Keratinocyte (primary cell): Measurements from ENCODE around the gene CPED1. TPM values are rescaled to one million over a fixed set of nuclear protein-coding genes. Genes with fewer than 3 reads are reported as not detected.
"Not testable (repeated sequence)": the region's sequence is repeated elsewhere in the genome, so short reads cannot be mapped to it uniquely, and the experiment has no call there.

ENCODE experiments used
- DNase-seq: peaks from one replicate; pipeline ENCODE4 v3.0.0-alpha.2; 2011; ENCODE audit warnings: low read depth, missing footprints, low spot score
- FAIRE-seq: peaks from 2 replicates; lab custom pipeline; 2011; peaks lifted over from hg19 to GRCh38; lab: Jason Lieb, UNC
- H2AFZ ChIP-seq: 2 replicates; pipeline ENCODE4 v1.6.0; 2012; ENCODE audit warnings: low read length, control low read depth, inconsistent platforms; ENCODE audit not compliant: control insufficient read depth
- H3K27ac ChIP-seq: 2 replicates; pipeline ENCODE4 v1.5.1; 2011; ENCODE audit warnings: low read length; ENCODE audit not compliant: control insufficient read depth, insufficient read depth
- H3K27me3 ChIP-seq: 3 replicates; pipeline ENCODE4 v1.6.0; 2011; ENCODE audit warnings: low read length; ENCODE audit not compliant: control insufficient read depth, insufficient read depth; ENCODE audit errors: extremely low read depth
- H3K36me3 ChIP-seq, 2 experiments: 2 replicates in 1 of 2; 3 replicates in 1 of 2; pipeline ENCODE4 v1.5.1; 2011; ENCODE audit warnings: low read length in 2 of 2, mild to moderate bottlenecking in 1 of 2; ENCODE audit not compliant: control insufficient read depth in 2 of 2, insufficient read depth in 2 of 2; ENCODE audit errors: extremely low read depth in 1 of 2
- H3K4me1 ChIP-seq: 3 replicates; pipeline ENCODE4 v1.5.1; 2011; ENCODE audit warnings: low read length; ENCODE audit not compliant: control insufficient read depth, insufficient read depth; ENCODE audit errors: extremely low read depth
- H3K4me2 ChIP-seq: 3 replicates; pipeline ENCODE4 v1.6.0; 2011; ENCODE audit warnings: low read depth, low read length; ENCODE audit not compliant: control insufficient read depth, insufficient read depth; ENCODE audit errors: extremely low read depth
- H3K4me3 ChIP-seq, 3 experiments: fragments of 200-600 bp in 1 of 3; sonication (generic) in 1 of 3; 2 replicates in 2 of 3; 3 replicates in 1 of 3; pipeline ENCODE4 v1.5.1; 2011 to 2016; ENCODE audit warnings: low read length in 3 of 3, mild to moderate bottlenecking in 3 of 3, control low read depth in 2 of 3, inconsistent platforms in 1 of 3, low read depth in 1 of 3, mixed read lengths in 1 of 3, mixed run types in 1 of 3, moderate library complexity in 1 of 3; ENCODE audit not compliant: control insufficient read depth in 2 of 3, insufficient read depth in 2 of 3; ENCODE audit errors: extremely low read depth in 1 of 3
- H3K79me2 ChIP-seq: 2 replicates; pipeline ENCODE4 v1.6.0; 2012; ENCODE audit warnings: low read length; ENCODE audit not compliant: control insufficient read depth, insufficient read depth
- H3K9ac ChIP-seq: 3 replicates; pipeline ENCODE4 v1.6.0; 2011; ENCODE audit warnings: low read length; ENCODE audit not compliant: control insufficient read depth, insufficient read depth; ENCODE audit errors: extremely low read depth
- H3K9me1 ChIP-seq: 3 replicates; pipeline ENCODE4 v1.6.0; 2011; ENCODE audit warnings: low read length; ENCODE audit not compliant: control insufficient read depth, insufficient read depth; ENCODE audit errors: extremely low read depth
- H3K9me3 ChIP-seq: 2 replicates; pipeline ENCODE4 v1.5.1; 2012; ENCODE audit warnings: low read depth, low read length; ENCODE audit not compliant: control insufficient read depth
- H4K20me1 ChIP-seq: 3 replicates; pipeline ENCODE4 v1.6.0; 2011; ENCODE audit warnings: low read length; ENCODE audit not compliant: control insufficient read depth, insufficient read depth; ENCODE audit errors: extremely low read depth
- EZH2 ChIP-seq: IDR thresholded peaks from one replicate; pipeline ENCODE4 v1.6.1; 2012; ENCODE audit warnings: inconsistent platforms, mild to moderate bottlenecking, low read length, moderate library complexity
- dilution Hi-C: fragments of 300-500 bp; cut with MboI; formaldehyde crosslinking; loops from one replicate; pipeline ENCODE4 v1.7.0; 2020; ENCODE audit warnings: low sequenced_read_pairs; ENCODE audit not compliant: extremely low pct_ligation_motif_present
- polyA plus RNA-seq, 5 experiments: library from polyadenylated mRNA; depleted of rRNA in 3 of 5; stranded (reverse) in 3 of 5; stranded (forward) in 1 of 5; unstranded in 1 of 5; fragments of >200 nt; gene quantifications; 1 replicate in 1 of 5; 2 replicates in 3 of 5; 3 replicates in 1 of 5; pipeline versions ENCODE4 v1.2.1 to v1.2.3, GENCODE V29; 2011 to 2012; ENCODE audit warnings: missing spikeins in 2 of 5, low read depth in 1 of 5, low replicate concordance in 1 of 5
- TF ChIP-seq, protein P1 (sequence below), 3 experiments: IDR thresholded peaks in 1 of 3; conservative IDR thresholded peaks in 1 of 3; optimal IDR thresholded peaks in 1 of 3; 2 replicates in 2 of 3; 3 replicates in 1 of 3; pipeline versions ENCODE3 to v1.5.1; 2011; ENCODE audit warnings: low read length in 3 of 3, mild to moderate bottlenecking in 3 of 3, moderate library complexity in 2 of 3, control low read depth in 1 of 3, inconsistent platforms in 1 of 3; ENCODE audit not compliant: insufficient read depth in 2 of 3; ENCODE audit errors: extremely low read depth in 1 of 3

Gene CPED1
- polyA plus RNA-seq, 1 donor (not counting 4 experiments of a cell fraction or from before 2014, with no cell fraction given) = 0.62 TPM

DNA sequence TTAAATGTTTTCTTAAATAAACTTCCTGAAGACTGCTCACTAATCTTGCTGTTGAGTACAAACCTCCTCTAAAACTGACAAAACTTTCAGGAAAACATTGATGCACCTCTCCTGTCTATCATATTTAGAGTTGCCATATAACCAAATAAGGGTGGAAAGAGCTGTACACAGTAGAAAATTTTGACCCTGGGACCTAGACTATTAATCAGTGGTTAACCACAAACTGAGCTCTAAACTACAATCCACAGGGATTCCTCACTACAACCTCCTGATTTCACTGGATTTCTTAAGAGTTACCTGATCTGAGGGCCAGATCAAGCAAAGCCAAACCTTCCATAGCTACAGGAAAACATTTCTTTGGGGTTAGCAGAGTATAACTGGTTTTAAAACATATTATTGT, 300.4 kb downstream of the CPED1 start:
- DNase-seq (no peak), FAIRE-seq (no peak)
- no peaks in the 10 kb centered on the region for H3K79me2 ChIP-seq
- no peaks in the 10 kb centered on the region for H3K9me1 ChIP-seq
- H3K4me1 ChIP-seq = peaks cover 2% of the 10 kb centered on the region
- TF ChIP-seq, protein P1, sequence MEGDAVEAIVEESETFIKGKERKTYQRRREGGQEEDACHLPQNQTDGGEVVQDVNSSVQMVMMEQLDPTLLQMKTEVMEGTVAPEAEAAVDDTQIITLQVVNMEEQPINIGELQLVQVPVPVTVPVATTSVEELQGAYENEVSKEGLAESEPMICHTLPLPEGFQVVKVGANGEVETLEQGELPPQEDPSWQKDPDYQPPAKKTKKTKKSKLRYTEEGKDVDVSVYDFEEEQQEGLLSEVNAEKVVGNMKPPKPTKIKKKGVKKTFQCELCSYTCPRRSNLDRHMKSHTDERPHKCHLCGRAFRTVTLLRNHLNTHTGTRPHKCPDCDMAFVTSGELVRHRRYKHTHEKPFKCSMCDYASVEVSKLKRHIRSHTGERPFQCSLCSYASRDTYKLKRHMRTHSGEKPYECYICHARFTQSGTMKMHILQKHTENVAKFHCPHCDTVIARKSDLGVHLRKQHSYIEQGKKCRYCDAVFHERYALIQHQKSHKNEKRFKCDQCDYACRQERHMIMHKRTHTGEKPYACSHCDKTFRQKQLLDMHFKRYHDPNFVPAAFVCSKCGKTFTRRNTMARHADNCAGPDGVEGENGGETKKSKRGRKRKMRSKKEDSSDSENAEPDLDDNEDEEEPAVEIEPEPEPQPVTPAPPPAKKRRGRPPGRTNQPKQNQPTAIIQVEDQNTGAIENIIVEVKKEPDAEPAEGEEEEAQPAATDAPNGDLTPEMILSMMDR (optimal IDR thresholded peaks at IDR 0.05 in 1 of 3, IDR thresholded peaks at IDR 0.05 in 1 of 3, conservative IDR thresholded peaks at IDR 0.05 in 1 of 3; ENCODE audit: extremely low read depth in 1 of 3, insufficient read depth in 2 of 3, low read length in 3 of 3) = no peak
- TF ChIP-seq EZH2 = no peak
- H3K36me3 ChIP-seq = no peaks in the 10 kb centered on the region
- H3K27me3 ChIP-seq = no peaks in the 10 kb centered on the region
- no peaks in the 10 kb centered on the region for H3K9me3 ChIP-seq
- H3K27ac ChIP-seq = no peak overlapping the region
- no peak overlapping the region for H3K4me2 ChIP-seq
- no peak overlapping the region for H3K9ac ChIP-seq
- H3K4me3 ChIP-seq = no peak overlapping the region
- H2AFZ ChIP-seq = no peak overlapping the region
- dilution Hi-C loops = no loop called here
- H4K20me1 ChIP-seq = no peaks in the 10 kb centered on the region

DNA sequence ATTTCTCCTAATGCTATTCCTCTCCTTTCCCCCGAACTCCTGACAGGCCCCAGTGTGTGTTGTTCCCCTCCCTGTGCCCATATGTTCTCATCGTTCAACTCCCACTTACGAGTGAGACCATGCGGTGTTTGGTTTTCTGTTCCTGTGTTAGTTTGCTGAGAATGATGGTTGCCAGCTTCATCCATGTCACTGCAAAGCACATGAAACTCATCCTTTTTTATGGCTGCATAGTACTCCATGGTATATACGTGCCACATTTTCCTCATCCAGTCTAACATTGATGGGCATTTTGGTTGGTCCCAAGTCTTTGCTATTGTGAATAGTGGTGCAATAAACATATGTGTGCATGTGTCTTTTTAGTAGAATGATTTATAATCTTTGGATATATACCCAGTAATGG, 301.4 kb downstream of the CPED1 start:
- DNase-seq, H2AFZ ChIP-seq, H3K4me1 ChIP-seq, H3K79me2 ChIP-seq, H3K4me2 ChIP-seq, H3K9me3 ChIP-seq, H3K9me1 ChIP-seq, H3K9ac ChIP-seq, H3K4me3 ChIP-seq, H3K27ac ChIP-seq, dilution Hi-C loops, H4K20me1 ChIP-seq, FAIRE-seq, H3K36me3 ChIP-seq, H3K27me3 ChIP-seq: not testable (repeated sequence)

DNA sequence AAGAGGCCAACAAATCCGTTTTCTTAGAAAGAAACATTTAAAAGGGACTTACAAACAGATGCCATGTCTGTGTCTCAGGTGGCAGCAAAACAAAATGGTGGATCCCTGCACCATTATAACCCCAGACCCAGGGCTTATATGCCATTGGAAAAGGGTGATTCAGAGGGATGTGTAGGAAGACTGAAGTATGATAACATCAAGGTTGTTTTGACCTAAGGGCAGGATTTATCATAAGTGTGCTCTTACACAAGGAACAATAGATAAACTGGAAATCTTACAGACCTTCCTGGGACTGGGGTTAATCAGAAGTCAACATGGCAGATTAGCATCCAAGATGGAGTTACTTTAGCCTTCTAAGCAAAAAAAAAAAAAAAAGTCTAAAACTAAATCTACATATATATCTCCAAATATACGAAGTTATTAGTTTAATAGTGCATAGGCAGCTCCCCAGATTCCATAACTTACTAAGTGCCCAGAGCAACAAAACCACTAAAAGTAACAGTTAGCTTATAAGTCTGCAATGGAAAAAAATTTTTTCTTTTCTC, 306.0 kb downstream of the CPED1 start:
- dilution Hi-C loops = no loop called here
- no peak for FAIRE-seq
- no peak for DNase-seq

More for the DNA sequence above, 306.0 kb downstream of the CPED1 start:
- no peaks in the 10 kb centered on the region for H3K79me2 ChIP-seq
- no peaks in the 10 kb centered on the region for H3K9me3 ChIP-seq
- no peaks in the 10 kb centered on the region for H3K27me3 ChIP-seq
- H3K36me3 ChIP-seq = no peaks in the 10 kb centered on the region
- H4K20me1 ChIP-seq = no peaks in the 10 kb centered on the region
- no peaks in the 10 kb centered on the region for H3K9me1 ChIP-seq
- H3K27ac ChIP-seq = no peak overlapping the region
- H3K4me2 ChIP-seq = no peak overlapping the region
- no peak overlapping the region for H3K4me3 ChIP-seq
- no peak for TF ChIP-seq EZH2
- TF ChIP-seq, protein P1 (optimal IDR thresholded peaks at IDR 0.05 in 1 of 3, IDR thresholded peaks at IDR 0.05 in 1 of 3, conservative IDR thresholded peaks at IDR 0.05 in 1 of 3; ENCODE audit: extremely low read depth in 1 of 3, insufficient read depth in 2 of 3, low read length in 3 of 3) = no peak
- no peak overlapping the region for H2AFZ ChIP-seq
- no peak overlapping the region for H3K9ac ChIP-seq
- H3K4me1 ChIP-seq = peaks cover 10% of the 10 kb centered on the region
